Breast epithelium (tissue), 3 donors: ENCODE measurements around the gene HBE1.

Experiments used
- POLR2AphosphoS5 ChIP-seq, 3 donors: sonication (generic); formaldehyde crosslinking; IDR thresholded peaks; one replicate each; pipeline ENCODE4 v1.6.1; 2017; ENCODE audit warnings: antibody characterized with exemption in 3 of 3
- TF ChIP-seq, protein P1 (sequence below), 3 donors: fragments of 450-650 bp; IDR thresholded peaks; one replicate each; pipeline ENCODE4 v1.5.1; 2016 to 2017; ENCODE audit warnings: antibody characterized with exemption in 3 of 3, mild to moderate bottlenecking in 3 of 3, moderate library complexity in 3 of 3

DNA sequence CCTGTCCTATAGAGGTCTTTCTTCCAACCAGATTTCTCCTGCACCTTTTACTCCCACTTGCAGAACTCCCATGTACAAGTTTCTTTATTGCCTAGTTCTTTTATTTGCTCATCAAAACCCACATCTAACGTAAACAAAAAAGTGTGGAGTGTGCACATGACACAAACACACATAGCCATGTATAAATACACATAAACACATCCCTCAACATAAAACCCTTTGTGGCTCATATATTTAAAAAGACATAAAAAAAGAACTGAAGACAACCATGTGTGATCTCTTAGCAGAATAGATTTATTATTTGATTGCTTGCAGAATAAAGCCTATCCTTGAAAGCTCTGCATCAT, 16.9 kb downstream of the HBE1 start:
- TF ChIP-seq, protein P1, sequence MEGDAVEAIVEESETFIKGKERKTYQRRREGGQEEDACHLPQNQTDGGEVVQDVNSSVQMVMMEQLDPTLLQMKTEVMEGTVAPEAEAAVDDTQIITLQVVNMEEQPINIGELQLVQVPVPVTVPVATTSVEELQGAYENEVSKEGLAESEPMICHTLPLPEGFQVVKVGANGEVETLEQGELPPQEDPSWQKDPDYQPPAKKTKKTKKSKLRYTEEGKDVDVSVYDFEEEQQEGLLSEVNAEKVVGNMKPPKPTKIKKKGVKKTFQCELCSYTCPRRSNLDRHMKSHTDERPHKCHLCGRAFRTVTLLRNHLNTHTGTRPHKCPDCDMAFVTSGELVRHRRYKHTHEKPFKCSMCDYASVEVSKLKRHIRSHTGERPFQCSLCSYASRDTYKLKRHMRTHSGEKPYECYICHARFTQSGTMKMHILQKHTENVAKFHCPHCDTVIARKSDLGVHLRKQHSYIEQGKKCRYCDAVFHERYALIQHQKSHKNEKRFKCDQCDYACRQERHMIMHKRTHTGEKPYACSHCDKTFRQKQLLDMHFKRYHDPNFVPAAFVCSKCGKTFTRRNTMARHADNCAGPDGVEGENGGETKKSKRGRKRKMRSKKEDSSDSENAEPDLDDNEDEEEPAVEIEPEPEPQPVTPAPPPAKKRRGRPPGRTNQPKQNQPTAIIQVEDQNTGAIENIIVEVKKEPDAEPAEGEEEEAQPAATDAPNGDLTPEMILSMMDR (IDR thresholded peaks at IDR 0.05) = no peak
- no peak for TF ChIP-seq POLR2AphosphoS5 (IDR thresholded peaks at IDR 0.05)
